Transverse colon (tissue), 4 donors: Measurements from ENCODE around the gene ARHGEF26. TPM values are rescaled to one million over a fixed set of nuclear protein-coding genes. Genes with fewer than 3 reads are reported as not detected.
A peak's percentile ranks its signal among the peaks of the same experiment; 100 is the strongest.

Source experiments
- DNase-seq: peaks from one replicate; pipeline ENCODE4 v3.0.0-alpha.2; 2019
- H3K27ac ChIP-seq, 4 donors: fragments of 200-600 bp; sonication (generic); 2 replicates each; pipeline ENCODE4 v1.5.1; 2016 to 2018; ENCODE audit warnings: inconsistent platforms in 4 of 4
- H3K27me3 ChIP-seq: fragments of 200-600 bp; sonication (generic); 2 replicates; pipeline ENCODE4 v1.5.1; 2017; ENCODE audit warnings: inconsistent platforms
- H3K36me3 ChIP-seq, 4 donors: fragments of 200-600 bp; sonication (generic); 2 replicates each; pipeline ENCODE4 v1.5.1; 2017 to 2019; ENCODE audit warnings: inconsistent platforms in 4 of 4
- H3K4me1 ChIP-seq, 4 donors: fragments of 200-600 bp; sonication (generic); 2 replicates each; pipeline ENCODE4 v1.5.1; 2017 to 2020; ENCODE audit warnings: inconsistent platforms in 4 of 4
- H3K4me3 ChIP-seq, 4 donors: fragments of 200-600 bp; sonication (generic); 1 replicate in 1 of 4; 2 replicates in 3 of 4; pipeline versions ENCODE4 v1.5.1 to v1.6.1; 2017 to 2019; ENCODE audit warnings: inconsistent platforms in 4 of 4
- H3K9me3 ChIP-seq, 2 donors: fragments of 200-600 bp; sonication (generic); 2 replicates each; pipeline ENCODE4 v1.5.1; 2017 to 2019; ENCODE audit warnings: inconsistent platforms in 2 of 2
- EP300 ChIP-seq: sonication (generic); formaldehyde crosslinking; IDR thresholded peaks from one replicate; pipeline ENCODE4 v1.6.1; 2017; ENCODE audit warnings: antibody characterized with exemption, low read depth
- POLR2A ChIP-seq: fragments of 450-650 bp; IDR thresholded peaks from one replicate; pipeline ENCODE4 v1.6.1; 2016; ENCODE audit warnings: antibody characterized with exemption, mild to moderate bottlenecking, moderate library complexity
- POLR2AphosphoS5 ChIP-seq, 3 donors: sonication (generic); formaldehyde crosslinking; IDR thresholded peaks; one replicate each; pipeline ENCODE4 v1.6.1; 2016; ENCODE audit warnings: antibody characterized with exemption in 3 of 3
- WGBS, 2 donors: methylation state at CpG; one replicate each; pipeline ENCODE4 v1.1.5; 2018; ENCODE audit warnings: low coverage in 1 of 2; 5-methylcytosine and 5-hydroxymethylcytosine counted together
- in situ Hi-C, 4 donors: fragments of 200-750 bp; cut with MboI; loops; one replicate each; pipeline versions ENCODE4 v1.15.0 to v1.15.1; 2017; ENCODE audit warnings: low sequenced_read_pairs in 3 of 4, low pct_ligation_motif_present in 1 of 4, low pct_unique_long_range_greater_than_20kb in 1 of 4
- intact Hi-C: fragments of 100-400 bp; cut with DNase I; formaldehyde crosslinking; loops from one replicate; pipeline ENCODE4 v1.15.1; 2023; ENCODE audit warnings: low total_unique reads
- total RNA-seq, 4 donors: library from RNA; depleted of rRNA; stranded (reverse); fragments of >200 nt; gene quantifications; one replicate each; pipeline ENCODE4 v1.1.0, GENCODE V29; 2016
- TF ChIP-seq, protein P1 (sequence below), 5 experiments: fragments of 200-600 bp in 3 of 5; fragments of 450-650 bp in 2 of 5; sonication (generic) in 3 of 5; IDR thresholded peaks; 1 replicate in 2 of 5; 2 replicates in 3 of 5; pipeline ENCODE4 v1.5.1; 2016 to 2017; ENCODE audit warnings: antibody characterized with exemption in 5 of 5, inconsistent platforms in 3 of 5, mild to moderate bottlenecking in 2 of 5, moderate library complexity in 1 of 5

Gene ARHGEF26
- total RNA-seq, 4 donors from 2014 or later, result 8.6 to 15.0 (median 13.2) TPM

DNA sequence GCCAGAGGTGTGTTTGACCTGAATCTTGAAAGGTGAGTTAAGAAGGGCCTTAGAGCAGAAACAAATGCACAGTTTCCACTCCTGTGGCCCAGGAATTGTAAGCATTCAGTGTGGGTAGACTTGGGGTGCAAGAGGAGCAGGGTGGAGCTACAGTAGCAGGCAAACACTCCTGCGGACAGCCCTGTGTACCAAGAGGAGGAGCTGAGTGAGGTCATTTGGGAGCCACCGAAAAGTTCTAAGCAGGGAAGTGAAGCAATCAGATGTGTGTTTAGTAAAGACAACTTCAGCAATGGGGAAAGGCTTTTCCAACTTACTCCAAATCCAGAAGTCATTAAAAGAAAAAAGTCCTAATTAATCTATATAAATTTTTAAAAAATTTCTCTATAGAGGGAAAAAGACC is 99.3 kb downstream of the ARHGEF26 start:
- in situ Hi-C loops, result no loop called here
- Histone ChIP-seq H3K9me3 (no peaks in the 10 kb centered on the region), H3K36me3 (no peaks in the 10 kb centered on the region), H3K27me3 (no peaks in the 10 kb centered on the region), H3K4me3 (no peak overlapping the region), H3K27ac (no peak overlapping the region), H3K4me1 (peaks cover 0 to 10% (median 9%) of the 10 kb centered on the region in 4 donors)
- DNase-seq, result no peak
- intact Hi-C loops, result no loop called here
- TF ChIP-seq, protein P1, sequence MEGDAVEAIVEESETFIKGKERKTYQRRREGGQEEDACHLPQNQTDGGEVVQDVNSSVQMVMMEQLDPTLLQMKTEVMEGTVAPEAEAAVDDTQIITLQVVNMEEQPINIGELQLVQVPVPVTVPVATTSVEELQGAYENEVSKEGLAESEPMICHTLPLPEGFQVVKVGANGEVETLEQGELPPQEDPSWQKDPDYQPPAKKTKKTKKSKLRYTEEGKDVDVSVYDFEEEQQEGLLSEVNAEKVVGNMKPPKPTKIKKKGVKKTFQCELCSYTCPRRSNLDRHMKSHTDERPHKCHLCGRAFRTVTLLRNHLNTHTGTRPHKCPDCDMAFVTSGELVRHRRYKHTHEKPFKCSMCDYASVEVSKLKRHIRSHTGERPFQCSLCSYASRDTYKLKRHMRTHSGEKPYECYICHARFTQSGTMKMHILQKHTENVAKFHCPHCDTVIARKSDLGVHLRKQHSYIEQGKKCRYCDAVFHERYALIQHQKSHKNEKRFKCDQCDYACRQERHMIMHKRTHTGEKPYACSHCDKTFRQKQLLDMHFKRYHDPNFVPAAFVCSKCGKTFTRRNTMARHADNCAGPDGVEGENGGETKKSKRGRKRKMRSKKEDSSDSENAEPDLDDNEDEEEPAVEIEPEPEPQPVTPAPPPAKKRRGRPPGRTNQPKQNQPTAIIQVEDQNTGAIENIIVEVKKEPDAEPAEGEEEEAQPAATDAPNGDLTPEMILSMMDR (IDR thresholded peaks at IDR 0.05), result no peak
- TF ChIP-seq POLR2A (no peak), POLR2AphosphoS5 (IDR thresholded peaks at IDR 0.05) (no peak), EP300 (no peak)
- 86 to 96% methylated on average over 2 of the region's 2 CpGs for WGBS, 2 donors

DNA sequence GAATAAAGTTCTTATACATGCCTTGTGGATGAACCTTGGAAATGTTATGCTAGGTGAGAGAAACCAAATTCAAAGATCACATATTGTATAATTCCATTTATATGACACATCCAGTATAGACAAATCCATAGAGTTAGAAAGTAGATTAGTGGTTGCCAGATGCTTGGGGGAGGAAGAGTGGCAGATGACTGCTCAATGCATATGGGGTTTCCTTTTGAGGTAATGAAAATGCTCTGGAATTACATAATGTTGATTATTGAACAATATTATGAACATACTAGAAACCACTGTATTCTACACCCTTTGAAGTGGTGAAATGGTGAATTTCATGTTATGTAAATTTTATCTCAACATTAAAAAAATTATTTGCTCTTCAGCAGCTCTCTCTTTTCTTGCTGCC is 102.3 kb downstream of the ARHGEF26 start:
- no peak for TF ChIP-seq EP300
- TF ChIP-seq, protein P1 (IDR thresholded peaks at IDR 0.05), result no peak
- no peak for TF ChIP-seq POLR2A
- TF ChIP-seq POLR2AphosphoS5 (IDR thresholded peaks at IDR 0.05), result no peak
- Histone ChIP-seq H3K4me1 (peaks cover 0 to 17% (median 11%) of the 10 kb centered on the region in 4 donors), H3K27me3 (no peaks in the 10 kb centered on the region), H3K36me3 (no peaks in the 10 kb centered on the region), H3K9me3 (no peaks in the 10 kb centered on the region), H3K4me3 (no peak overlapping the region), H3K27ac (no peak overlapping the region)
- DNase-seq, result no peak
- intact Hi-C loops (no loop called here), in situ Hi-C loops (no loop called here)

DNA sequence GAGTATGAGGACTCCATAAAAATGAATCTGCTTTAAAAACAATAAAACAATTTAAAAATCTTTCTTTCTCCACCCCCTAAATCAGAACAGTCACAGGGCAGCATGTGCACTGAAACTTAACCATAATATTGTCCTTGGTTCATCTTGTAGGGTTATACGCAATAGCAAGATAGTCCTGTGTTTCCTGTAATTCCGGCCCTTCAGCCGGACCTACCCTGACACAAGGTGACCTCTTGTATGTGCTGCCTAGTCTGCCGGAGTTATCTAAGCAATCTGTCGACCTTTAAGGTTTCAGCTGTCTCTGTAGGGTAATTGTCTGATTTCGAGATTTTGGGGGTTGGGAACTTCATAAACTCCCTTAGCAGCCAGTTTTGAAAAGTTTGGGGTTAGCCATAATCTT is 103.2 kb downstream of the ARHGEF26 start:
- peaks cover 0 to 17% (median 11%) of the 10 kb centered on the region in 4 donors for H3K4me1 ChIP-seq
- no peak for DNase-seq
- no peak overlapping the region for H3K4me3 ChIP-seq
- H3K36me3 ChIP-seq, result no peaks in the 10 kb centered on the region
- TF ChIP-seq, protein P1 (IDR thresholded peaks at IDR 0.05), result no peak
- TF ChIP-seq POLR2A, result no peak
- 67 to 89% methylated on average over 3 to 6 of the region's 6 CpGs for WGBS, 2 donors
- H3K27ac ChIP-seq, result peak overlapping the region in 1 of 4 donors; percentile 2
- in situ Hi-C loops, result no loop called here
- intact Hi-C loops, result no loop called here
- no peaks in the 10 kb centered on the region for H3K27me3 ChIP-seq
- H3K9me3 ChIP-seq, result no peaks in the 10 kb centered on the region

DNA sequence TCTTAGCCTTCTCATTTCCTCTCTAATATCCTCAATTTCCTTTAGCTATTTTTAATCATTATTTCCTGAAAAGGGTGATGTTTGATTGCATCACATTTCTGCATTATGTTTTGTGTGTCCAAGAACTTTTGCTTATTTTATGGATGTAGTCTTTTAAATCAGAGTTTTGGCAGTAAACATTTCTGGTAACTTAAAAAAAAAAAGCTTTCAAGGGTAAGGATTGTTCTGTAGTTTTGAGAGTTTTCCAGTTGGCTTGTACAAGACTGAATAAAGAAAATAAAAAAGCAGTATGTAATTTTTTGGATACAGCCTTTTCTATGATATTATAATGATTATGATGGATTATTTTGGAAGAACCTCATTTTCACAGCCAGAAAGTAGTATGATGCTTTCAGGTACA is 103.7 kb downstream of the ARHGEF26 start:
- no peak for DNase-seq

More for the DNA sequence above, 103.7 kb downstream of the ARHGEF26 start:
- in situ Hi-C loops, result no loop called here
- no peaks in the 10 kb centered on the region for H3K27me3 ChIP-seq
- no peaks in the 10 kb centered on the region for H3K9me3 ChIP-seq
- H3K36me3 ChIP-seq, result no peaks in the 10 kb centered on the region
- H3K4me3 ChIP-seq, result no peak overlapping the region
- H3K4me1 ChIP-seq, result peaks cover 0 to 17% (median 11%) of the 10 kb centered on the region in 4 donors
- no peak overlapping the region for H3K27ac ChIP-seq
- intact Hi-C loops, result no loop called here
- TF ChIP-seq, protein P1 (IDR thresholded peaks at IDR 0.05), result no peak
- no peak for TF ChIP-seq POLR2A
- no peak for TF ChIP-seq POLR2AphosphoS5 (IDR thresholded peaks at IDR 0.05)
- TF ChIP-seq EP300, result no peak
